ENCODE measurements around the gene UPF1. TPM values are rescaled to one million over a fixed set of nuclear protein-coding genes. Genes with fewer than 3 reads are reported as not detected.

UPF1 gene
- total RNA-seq, 1 donor from 2014 or later = 57.8 TPM

- FAIRE-seq = no peak
Observed at GRCh38 chr19:18798384-18799352, 33.1 kb upstream of the UPF1 start.

DNA sequence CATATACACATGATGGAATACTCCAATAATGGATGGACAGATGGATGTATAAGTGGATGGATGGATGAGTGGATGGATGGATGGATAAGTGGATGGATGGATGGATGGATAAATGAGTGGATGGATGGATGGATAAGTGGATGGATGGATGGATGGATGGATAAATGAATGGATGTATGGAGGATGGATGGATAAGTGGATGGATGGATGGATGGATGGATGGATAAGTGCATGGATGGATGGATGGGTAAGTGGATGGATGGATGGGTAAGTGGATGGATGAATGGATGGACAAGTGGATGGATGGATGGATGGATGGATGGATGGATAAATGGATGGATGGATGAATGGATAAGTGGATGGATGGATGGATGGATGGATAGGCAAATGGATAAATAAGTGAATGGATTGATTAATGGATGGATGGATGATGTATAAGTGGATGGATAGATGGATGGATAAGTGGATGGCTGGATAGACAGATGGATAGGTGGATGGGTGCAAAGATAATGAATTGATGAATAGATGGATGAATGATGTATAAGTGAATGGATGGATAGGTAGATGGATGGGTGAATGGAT, 32.3 kb upstream of the UPF1 start:
- Histone ChIP-seq H3K4me2 (ENCODE audit: low read length) (no peak overlapping the region), H3K79me2 (ENCODE audit: insufficient read depth, low read length) (no peaks in the 10 kb centered on the region), H3K4me1 (ENCODE audit: insufficient read depth, low read length) (peaks cover 9% of the 10 kb centered on the region), H3K27me3 (ENCODE audit: insufficient read depth, low read length) (peaks cover 22% of the 10 kb centered on the region), H3K9ac (ENCODE audit: low read length) (no peak overlapping the region), H3K27ac (ENCODE audit: low read depth, low read length) (no peak overlapping the region), H3K36me3 (ENCODE audit: insufficient read depth, low read length) (no peaks in the 10 kb centered on the region), H3K4me3 (ENCODE audit: insufficient read depth, low read depth, low read length) (no peak overlapping the region), H2AFZ (ENCODE audit: low read depth, low read length) (no peak overlapping the region), H4K20me1 (ENCODE audit: insufficient read depth, low read length) (no peaks in the 10 kb centered on the region), H3K9me3 (ENCODE audit: insufficient read depth, low read depth, low read length) (no peaks in the 10 kb centered on the region)
- peaks cover 44% of the 10 kb centered on the region for H3K27me3 Mint-ChIP-seq (ENCODE audit: low read depth, unreplicated experiment)
- no peaks in the 10 kb centered on the region for H3K9me3 Mint-ChIP-seq (ENCODE audit: unreplicated experiment)
- TF ChIP-seq CTCF (IDR thresholded peaks at IDR 0.05; ENCODE audit: insufficient read depth, low read depth, low read length) (no peak), EZH2 (IDR thresholded peaks at IDR 0.05; ENCODE audit: insufficient read depth, low read length) (no peak)
- DNase-seq (ENCODE audit: low read depth) (no peak), FAIRE-seq (no peak)
- H3K4me3 Mint-ChIP-seq (ENCODE audit: unreplicated experiment) = no peak overlapping the region
- no peaks in the 10 kb centered on the region for H3K4me1 Mint-ChIP-seq (ENCODE audit: low read depth, unreplicated experiment)
- H3K36me3 Mint-ChIP-seq (ENCODE audit: low read depth, unreplicated experiment) = no peaks in the 10 kb centered on the region
- no peak overlapping the region for H3K27ac Mint-ChIP-seq (ENCODE audit: unreplicated experiment)

More at GRCh38 chr19:18798384-18799352, 33.1 kb upstream of the UPF1 start:
- no peak overlapping the region for H3K4me3 ChIP-seq (ENCODE audit: insufficient read depth, low read depth, low read length)
- H3K79me2 ChIP-seq (ENCODE audit: insufficient read depth, low read length) = no peaks in the 10 kb centered on the region
- H3K27me3 ChIP-seq (ENCODE audit: insufficient read depth, low read length) = peaks cover 22% of the 10 kb centered on the region
- no peaks in the 10 kb centered on the region for H4K20me1 ChIP-seq (ENCODE audit: insufficient read depth, low read length)
- peaks cover 9% of the 10 kb centered on the region for H3K4me1 ChIP-seq (ENCODE audit: insufficient read depth, low read length)
- no peaks in the 10 kb centered on the region for H3K4me1 Mint-ChIP-seq (ENCODE audit: low read depth, unreplicated experiment)
- H3K36me3 Mint-ChIP-seq (ENCODE audit: low read depth, unreplicated experiment) = no peaks in the 10 kb centered on the region
- DNase-seq (ENCODE audit: low read depth) = no peak
- H3K4me3 Mint-ChIP-seq (ENCODE audit: unreplicated experiment) = no peak overlapping the region
- no peaks in the 10 kb centered on the region for H3K36me3 ChIP-seq (ENCODE audit: insufficient read depth, low read length)
- no peak overlapping the region for H3K4me2 ChIP-seq (ENCODE audit: low read length)
- H3K9me3 Mint-ChIP-seq (ENCODE audit: unreplicated experiment) = no peaks in the 10 kb centered on the region
- no peak overlapping the region for H2AFZ ChIP-seq (ENCODE audit: low read depth, low read length)
- no peak overlapping the region for H3K27ac ChIP-seq (ENCODE audit: low read depth, low read length)
- H3K9me3 ChIP-seq (ENCODE audit: insufficient read depth, low read depth, low read length) = no peaks in the 10 kb centered on the region
- no peak overlapping the region for H3K27ac Mint-ChIP-seq (ENCODE audit: unreplicated experiment)
- H3K27me3 Mint-ChIP-seq (ENCODE audit: low read depth, unreplicated experiment) = peaks cover 46% of the 10 kb centered on the region
- H3K9ac ChIP-seq (ENCODE audit: low read length) = no peak overlapping the region
- TF ChIP-seq CTCF (IDR thresholded peaks at IDR 0.05; ENCODE audit: insufficient read depth, low read depth, low read length) (no peak), EZH2 (IDR thresholded peaks at IDR 0.05; ENCODE audit: insufficient read depth, low read length) (no peak)

Data from astrocyte (in vitro differentiated cells and primary cell).